Activated naive CD8-positive, alpha-beta T cell treated with anti-CD3 and anti-CD28 coated beads for 36 hours (primary cell): Measurements from ENCODE around the gene C6orf132. TPM values are rescaled to one million over a fixed set of nuclear protein-coding genes. Genes with fewer than 3 reads are reported as not detected.

Experiments
- DNase-seq: peaks from one replicate; pipeline ENCODE4 v3.0.0; 2021
- H3K27ac Mint-ChIP-seq: one replicate; pipeline ENCODE4 v1.8.0; 2022; ENCODE audit warnings: mild to moderate bottlenecking, moderate library complexity, mixed read lengths
- H3K27me3 Mint-ChIP-seq: one replicate; pipeline ENCODE4 v1.8.0; 2022; ENCODE audit warnings: mild to moderate bottlenecking, mixed read lengths
- H3K36me3 Mint-ChIP-seq: one replicate; pipeline ENCODE4 v1.8.0; 2021; ENCODE audit warnings: mild to moderate bottlenecking, mixed read lengths
- H3K4me1 Mint-ChIP-seq: one replicate; pipeline ENCODE4 v1.8.0; 2021; ENCODE audit warnings: mixed read lengths
- H3K4me3 Mint-ChIP-seq: one replicate; pipeline ENCODE4 v1.8.0; 2022; ENCODE audit warnings: mild to moderate bottlenecking, moderate library complexity, mixed read lengths
- H3K9me3 Mint-ChIP-seq: one replicate; pipeline ENCODE4 v1.8.0; 2022; ENCODE audit warnings: mixed read lengths
- total RNA-seq, 2 experiments: library from RNA; stranded (reverse); gene quantifications; one replicate each; pipeline ENCODE4 v1.2.3, GENCODE V29; 2021

The C6orf132 gene
- total RNA-seq, 2 experiments from 2014 or later = 0.18 to 0.19 TPM

GRCh38 chr6:42068173-42068572, 74.2 kb downstream of the C6orf132 start:
- Mint-ChIP-seq H3K36me3 (peaks cover 10% of the 10 kb centered on the region), H3K27me3 (no peaks in the 10 kb centered on the region)

GRCh38 chr6:42066156-42066675, 76.2 kb downstream of the C6orf132 start:
- H3K4me3 Mint-ChIP-seq = no peak overlapping the region
- H3K27ac Mint-ChIP-seq = no peak overlapping the region
- no peaks in the 10 kb centered on the region for H3K9me3 Mint-ChIP-seq
- peaks cover 10% of the 10 kb centered on the region for H3K36me3 Mint-ChIP-seq
- H3K4me1 Mint-ChIP-seq = no peaks in the 10 kb centered on the region
- H3K27me3 Mint-ChIP-seq = no peaks in the 10 kb centered on the region
- DNase-seq = no peak

More at GRCh38 chr6:42068173-42068572, 74.2 kb downstream of the C6orf132 start:
- no peaks in the 10 kb centered on the region for H3K9me3 Mint-ChIP-seq
- H3K27ac Mint-ChIP-seq = no peak overlapping the region
- no peak overlapping the region for H3K4me3 Mint-ChIP-seq
- H3K4me1 Mint-ChIP-seq = no peaks in the 10 kb centered on the region
- DNase-seq = no peak

GRCh38 chr6:42059743-42060142, 82.7 kb downstream of the C6orf132 start:
- peaks cover 48% of the 10 kb centered on the region for H3K36me3 Mint-ChIP-seq
- no peaks in the 10 kb centered on the region for H3K27me3 Mint-ChIP-seq
- H3K27ac Mint-ChIP-seq = no peak overlapping the region
- DNase-seq = no peak
- no peak overlapping the region for H3K4me3 Mint-ChIP-seq
- peaks cover 4% of the 10 kb centered on the region for H3K4me1 Mint-ChIP-seq
- no peaks in the 10 kb centered on the region for H3K9me3 Mint-ChIP-seq

GRCh38 chr6:42053601-42054000, 88.8 kb downstream of the C6orf132 start:
- peaks cover 35% of the 10 kb centered on the region for H3K36me3 Mint-ChIP-seq
- H3K4me1 Mint-ChIP-seq = peaks cover 44% of the 10 kb centered on the region
- no peaks in the 10 kb centered on the region for H3K9me3 Mint-ChIP-seq
- H3K27ac Mint-ChIP-seq = no peak overlapping the region
- no peak for DNase-seq
- no peak overlapping the region for H3K4me3 Mint-ChIP-seq
- H3K27me3 Mint-ChIP-seq = no peaks in the 10 kb centered on the region

GRCh38 chr6:42051268-42051653, 91.2 kb downstream of the C6orf132 start:
- Mint-ChIP-seq H3K27me3 (no peaks in the 10 kb centered on the region), H3K36me3 (peaks cover 19% of the 10 kb centered on the region), H3K9me3 (no peaks in the 10 kb centered on the region), H3K27ac (peak overlapping the region; percentile 99), H3K4me1 (peaks cover 61% of the 10 kb centered on the region), H3K4me3 (peak overlapping the region; percentile 95)
- no peak for DNase-seq

Other genes starting within 250 kb of the C6orf132 start
- gene USP49, start 247.2 kb downstream of the C6orf132 start, total RNA-seq = 1 to 10 TPM; 4.4 to 4.5 TPM
- 10 to 100 TPM; 19.8 to 22.3 TPM for gene MED20, start 221.5 kb downstream of the C6orf132 start, total RNA-seq
- gene BYSL, start 221.1 kb downstream of the C6orf132 start, total RNA-seq = 10 to 100 TPM; 75.7 to 79.1 TPM
- gene CCND3, start 200.8 kb downstream of the C6orf132 start, total RNA-seq = 100 to 1,000 TPM; 396 to 403 TPM
- gene TAF8, start 92.1 kb downstream of the C6orf132 start, total RNA-seq = 10 to 100 TPM; 40.4 to 45.1 TPM
- under 1 TPM in 1 of 2 experiments, not detected in 1; 0.14 TPM for gene GUCA1A, start 30.7 kb upstream of the C6orf132 start, total RNA-seq
- 1 to 10 TPM; 1.3 to 1.4 TPM for gene GUCA1B, start 52.3 kb upstream of the C6orf132 start, total RNA-seq
- 10 to 100 TPM; 50.7 to 51.2 TPM for gene MRPS10, start 75.2 kb upstream of the C6orf132 start, total RNA-seq